Left kidney (tissue), 8 donors: ENCODE measurements around the gene CBFA2T2. TPM values are rescaled to one million over a fixed set of nuclear protein-coding genes. Genes with fewer than 3 reads are reported as not detected.
"Not testable (repeated sequence)": the region's sequence is repeated elsewhere in the genome, so short reads cannot be mapped to it uniquely, and the experiment has no call there.

Experiments used
- DNase-seq: peaks from one replicate; pipeline ENCODE4 v3.0.0-alpha.2; 2013
- long read RNA-seq, 8 donors: transcript quantifications; one replicate each; lab custom pipeline, GENCODE V29; 2026
- polyA plus RNA-seq: library from polyadenylated mRNA; unstranded; fragments of 120-200 nt; gene quantifications from one replicate; pipeline ENCODE4 v1.2.1, GENCODE V29; 2013; ENCODE audit not compliant: insufficient read length

Gene CBFA2T2
- polyA plus RNA-seq, result 36.9 TPM
- long read RNA-seq, donor 1, partial matches to known transcripts, result 0 of 3 reads
- long read RNA-seq, donor 1, other reads (novel, unspliced or antisense), result 0 of 3 reads
- long read RNA-seq, donor 2, partial matches to known transcripts, result 5 of 6 reads
- long read RNA-seq, donor 2, other reads (novel, unspliced or antisense), result 0 of 6 reads
- long read RNA-seq, donor 3, partial matches to known transcripts, result 5 of 6 reads
- long read RNA-seq, donor 3, other reads (novel, unspliced or antisense), result 0 of 6 reads
- long read RNA-seq, donor 4, result 0 reads
- long read RNA-seq, donor 5, partial matches to known transcripts, result 0 of 4 reads
- long read RNA-seq, donor 5, other reads (novel, unspliced or antisense), result 0 of 4 reads
- long read RNA-seq, donor 6, partial matches to known transcripts, result 9 of 11 reads
- long read RNA-seq, donor 6, other reads (novel, unspliced or antisense), result 0 of 11 reads
- long read RNA-seq, donor 7, partial matches to known transcripts, result 9 of 11 reads
- long read RNA-seq, donor 7, other reads (novel, unspliced or antisense), result 0 of 11 reads
- long read RNA-seq, donor 8, partial matches to known transcripts, result 0 of 2 reads
- long read RNA-seq, donor 8, other reads (novel, unspliced or antisense), result 0 of 2 reads

GRCh38 chr20:33490023-33490933 is at the start of gene CBFA2T2:
Gene CBFA2T2, plus strand, starts transcription at chr20:33490096. Its CDS starts 172 bp downstream, at chr20:33490268.
- DNase-seq, result peak; percentile 53

GRCh38 chr20:33440562-33440961 is 49.3 kb upstream of the CBFA2T2 start:
- not testable (repeated sequence) for DNase-seq

DNA sequence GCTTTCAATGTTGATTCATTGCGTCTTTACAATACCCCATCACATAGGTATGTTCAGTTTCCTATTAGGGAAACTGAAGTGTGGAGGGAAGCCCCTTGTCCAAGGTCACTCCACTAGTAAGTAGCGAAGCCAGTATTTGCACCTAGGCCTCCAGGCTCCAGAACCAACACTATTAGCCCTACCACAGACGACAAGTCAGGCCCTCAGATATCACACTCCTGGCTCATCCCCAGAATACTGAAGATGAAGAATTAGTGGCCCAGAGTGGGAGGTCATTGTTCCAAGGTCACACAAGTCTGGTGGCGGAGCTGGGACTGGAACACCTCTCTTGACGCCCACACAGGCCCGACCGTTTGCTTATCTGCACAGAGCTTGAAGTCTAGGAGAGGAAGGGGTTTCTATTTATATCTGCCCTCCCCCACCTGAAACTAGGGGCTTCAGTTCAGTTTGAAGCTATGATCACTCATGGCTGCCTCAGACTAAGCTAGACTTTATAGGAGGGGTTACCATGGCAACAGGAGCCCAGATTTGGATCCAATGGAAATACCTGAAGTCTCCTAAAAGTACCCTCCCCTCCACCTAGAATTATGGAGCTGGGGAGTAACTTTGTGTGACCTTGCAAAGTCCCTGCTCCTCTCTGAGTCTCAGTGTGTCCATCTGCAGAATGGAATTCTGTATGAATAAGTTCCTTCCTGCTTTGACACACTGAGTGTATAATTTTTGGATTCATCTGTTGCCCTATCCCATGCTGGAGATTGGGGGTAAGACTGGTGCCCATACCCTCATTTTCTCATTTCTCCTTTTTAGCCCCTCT is 48.5 kb upstream of the CBFA2T2 start:
- no peak for DNase-seq

GRCh38 chr20:33442136-33443005 is 47.5 kb upstream of the CBFA2T2 start:
- DNase-seq, result no peak

- DNase-seq, result no peak
Observed at GRCh38 chr20:33443006-33443511, 46.8 kb upstream of the CBFA2T2 start.

DNA sequence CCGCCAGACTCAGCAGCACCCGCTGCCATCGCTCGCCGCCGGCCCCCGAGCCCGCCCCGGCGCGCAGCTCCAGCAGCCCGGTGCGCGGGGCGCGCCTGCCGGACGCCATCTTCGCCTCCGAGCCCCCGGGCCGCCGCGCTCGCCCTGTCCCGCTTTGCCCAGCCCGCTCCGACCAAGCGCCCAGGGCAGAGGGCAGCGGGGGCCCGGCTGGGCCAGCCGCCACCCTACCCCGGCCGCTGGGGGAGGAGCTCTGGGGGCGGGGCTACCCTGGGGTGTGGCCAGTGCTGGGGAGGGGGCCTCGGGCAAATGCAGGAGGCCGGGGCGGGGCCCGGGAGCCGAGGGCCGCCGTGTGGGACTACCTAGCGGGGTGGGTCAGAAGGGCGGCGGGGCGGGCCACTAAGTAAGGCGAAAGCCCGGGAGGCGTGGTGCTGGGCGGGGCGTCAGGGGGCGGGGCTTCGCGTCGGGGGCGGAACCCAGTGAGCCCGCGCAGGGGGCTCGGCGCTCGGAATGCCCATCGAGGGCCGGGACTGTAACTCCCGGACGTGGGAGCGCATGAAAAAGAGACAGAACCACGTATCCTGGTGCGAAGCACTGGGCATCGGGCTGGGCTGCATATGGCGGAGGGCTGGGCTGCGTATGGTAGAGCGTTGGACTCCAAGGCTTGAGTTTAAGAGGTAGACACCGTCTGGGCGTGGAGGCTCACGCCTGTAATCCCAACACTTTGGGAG is 46.2 kb upstream of the CBFA2T2 start, which contains the start of gene SNTA1:
TSS of gene SNTA1 (minus strand) at position 252 of the 728 bp plus-strand sequence. CDS start at position 109, 143 bp downstream.
- DNase-seq, result peak; percentile 74

GRCh38 chr20:33444797-33445560 is 44.9 kb upstream of the CBFA2T2 start:
- DNase-seq, result no peak

DNA sequence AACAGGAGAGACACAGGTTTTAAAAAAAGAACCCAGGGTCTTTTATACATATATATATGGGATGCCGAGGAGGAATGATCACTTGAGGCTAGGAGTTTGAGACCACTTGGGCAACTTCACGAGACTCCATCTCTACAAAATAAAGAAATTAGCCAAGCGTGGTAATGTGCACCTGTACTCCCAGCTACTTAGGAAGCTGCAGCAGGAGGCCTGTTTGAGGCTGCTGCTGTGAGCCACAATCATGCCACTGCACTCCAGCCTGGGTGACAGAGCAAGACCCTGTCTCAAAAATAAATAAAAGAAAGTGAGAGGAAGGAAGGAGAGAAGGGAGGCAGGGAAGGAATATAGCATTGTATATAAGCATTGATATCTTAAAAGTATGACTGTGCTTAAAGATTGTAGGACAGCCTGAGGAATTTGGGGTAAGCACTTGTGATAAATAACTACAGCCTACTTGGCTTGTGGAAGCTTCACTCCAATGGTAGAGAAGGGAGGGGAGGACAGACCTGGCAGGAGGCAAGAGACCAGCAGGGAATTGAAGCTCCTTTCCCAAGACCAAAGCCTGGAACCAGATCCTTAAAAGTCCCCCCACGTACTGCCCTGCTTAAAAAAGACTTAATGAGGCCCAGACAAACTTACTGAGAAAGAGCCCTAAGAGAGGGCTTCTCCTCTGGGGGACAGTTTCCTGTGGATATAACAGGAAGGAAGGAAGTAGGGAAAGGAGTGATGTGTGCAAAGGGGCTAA is 43.8 kb upstream of the CBFA2T2 start:
- no peak for DNase-seq

DNA sequence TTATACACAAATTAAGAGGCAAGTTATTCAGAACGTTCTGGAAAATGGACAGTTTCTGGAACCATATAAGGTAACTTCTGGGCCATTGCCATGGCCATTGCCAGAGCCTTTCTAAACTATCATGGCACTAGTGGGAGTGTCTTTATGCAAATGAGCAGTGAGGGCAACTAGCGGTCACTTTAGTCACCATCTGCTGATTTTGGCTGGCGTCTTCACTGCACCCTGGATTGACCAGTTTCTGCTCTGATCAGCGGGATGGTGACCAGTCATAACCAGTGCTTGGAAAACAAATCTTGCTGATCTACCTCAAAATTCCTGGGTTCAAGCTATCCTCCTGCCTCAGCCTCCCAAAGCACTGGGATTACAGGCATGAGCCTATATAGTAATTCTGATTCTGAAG is 39.0 kb upstream of the CBFA2T2 start:
- DNase-seq, result no peak

GRCh38 chr20:33456916-33457642 is 32.8 kb upstream of the CBFA2T2 start:
- peak; percentile 67 for DNase-seq

GRCh38 chr20:33459599-33459998 is 30.3 kb upstream of the CBFA2T2 start:
- DNase-seq, result no peak

DNA sequence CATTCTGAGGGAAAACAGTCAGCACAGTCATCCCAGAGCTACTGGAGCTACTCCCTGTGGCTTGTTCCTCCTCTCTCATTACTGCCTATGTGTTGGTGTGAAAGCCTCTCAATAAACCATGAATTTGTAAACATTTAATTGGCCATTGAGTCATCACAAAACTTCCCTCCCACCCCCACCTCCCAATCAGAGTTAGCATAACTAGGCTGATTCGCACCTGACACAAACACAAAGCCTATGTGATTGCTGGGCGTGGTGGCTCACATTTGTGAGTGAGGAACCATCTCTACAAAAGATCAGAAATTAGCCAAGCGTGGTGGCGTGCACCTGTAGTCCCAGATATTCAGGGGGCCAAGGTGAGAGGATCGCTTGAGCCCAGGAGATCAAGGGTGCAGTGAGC is 29.2 kb upstream of the CBFA2T2 start:
- DNase-seq, result no peak

- no peak for DNase-seq
Observed at GRCh38 chr20:33463332-33464101, 26.4 kb upstream of the CBFA2T2 start.

DNA sequence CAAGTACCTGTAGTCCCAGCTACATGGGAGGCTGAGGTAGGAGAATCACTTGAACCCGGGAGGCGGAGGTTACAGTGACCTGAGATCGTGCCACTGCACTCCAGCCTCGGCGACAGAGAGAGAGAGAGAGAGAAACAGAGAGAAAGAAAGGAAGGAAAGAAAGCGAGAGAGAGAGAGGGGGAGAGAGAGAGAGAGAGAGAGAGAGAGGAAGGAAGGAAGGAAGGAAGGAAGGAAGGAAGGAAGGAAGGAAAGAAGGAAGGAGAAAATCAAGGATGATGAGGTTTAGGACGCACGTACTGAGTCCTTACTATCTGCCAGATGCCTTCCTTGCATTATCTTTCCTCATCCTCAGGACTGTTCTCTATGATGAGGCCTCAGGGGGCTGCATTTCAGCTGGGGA is 25.1 kb upstream of the CBFA2T2 start:
- not testable (repeated sequence) for DNase-seq

- DNase-seq, result peak; percentile 54
Observed at GRCh38 chr20:33465481-33466302, 24.2 kb upstream of the CBFA2T2 start.

GRCh38 chr20:33466303-33466646 is 23.6 kb upstream of the CBFA2T2 start:
- DNase-seq, result no peak
